PC-9 (cell line): ENCODE results near the gene GPD2. TPM values are rescaled to one million over a fixed set of nuclear protein-coding genes. Genes with fewer than 3 reads are reported as not detected.

ENCODE experiments used
- BruUV-seq: library from RNA; stranded (reverse); fragments of 400-500 nt; replicated peaks from 2 replicates; lab custom pipeline; 2021; lab: Mats Ljungman, UMichigan
- CTCF ChIA-PET: fragments of 300-600 bp; sonication (Branson Sonifier 250); formaldehyde crosslinking; loops from one replicate; lab custom pipeline; 2022; ENCODE audit warnings: antibody characterized with exemption; lab: Charles Lee
- POLR2A ChIA-PET: fragments of 300-600 bp; sonication (Branson Sonifier 250); formaldehyde crosslinking; loops from one replicate; lab custom pipeline; 2022; ENCODE audit warnings: antibody characterized with exemption; ENCODE audit not compliant: unreplicated experiment; lab: Charles Lee
- DNase-seq, 2 experiments: peaks; one replicate each; pipeline versions ENCODE4 v3.0.0 to v3.0.0-alpha.2; 2015 to 2022; ENCODE audit warnings: mixed read lengths in 1 of 2
- H2AFZ ChIP-seq: fragments of 200-600 bp; sonication (generic); 2 replicates; pipeline ENCODE4 v1.8.1; 2017; ENCODE audit warnings: antibody characterized with exemption
- H3F3A ChIP-seq: fragments of 200-600 bp; sonication (generic); 2 replicates; pipeline ENCODE4 v1.8.1; 2017; ENCODE audit warnings: antibody characterized with exemption, mild to moderate bottlenecking, low read depth; ENCODE audit not compliant: insufficient read depth
- H3K27ac ChIP-seq: fragments of 200-600 bp; sonication (generic); 2 replicates; pipeline ENCODE4 v1.6.1; 2016; ENCODE audit warnings: mixed run types
- H3K27me3 ChIP-seq: fragments of 200-600 bp; sonication (generic); 2 replicates; pipeline ENCODE4 v1.6.1; 2016; ENCODE audit warnings: low read depth, mixed run types; ENCODE audit not compliant: insufficient read depth
- H3K36me3 ChIP-seq: fragments of 200-600 bp; sonication (generic); 2 replicates; pipeline ENCODE4 v1.6.1; 2016; ENCODE audit warnings: low read depth, mixed run types
- H3K4me1 ChIP-seq: fragments of 200-600 bp; sonication (generic); replicated peaks from 2 replicates; pipeline ENCODE4 v1.6.1; 2016; ENCODE audit warnings: mixed run types; ENCODE audit not compliant: insufficient read depth
- H3K4me2 ChIP-seq: fragments of 200-600 bp; sonication (generic); 2 replicates; pipeline ENCODE4 v1.6.1; 2017; ENCODE audit warnings: mixed run types
- H3K4me3 ChIP-seq: fragments of 200-600 bp; sonication (generic); 2 replicates; pipeline ENCODE4 v1.6.1; 2016; ENCODE audit warnings: mixed run types
- H3K79me2 ChIP-seq: fragments of 200-600 bp; sonication (generic); 2 replicates; pipeline ENCODE4 v1.6.1; 2017; ENCODE audit warnings: low read depth, mixed run types
- H3K9me2 ChIP-seq: fragments of 200-600 bp; sonication (generic); 2 replicates; pipeline ENCODE4 v1.8.1; 2017; ENCODE audit warnings: mild to moderate bottlenecking; ENCODE audit not compliant: insufficient read depth
- H3K9me3 ChIP-seq: fragments of 200-600 bp; sonication (generic); 2 replicates; pipeline ENCODE4 v1.8.1; 2016; ENCODE audit warnings: low read depth; ENCODE audit not compliant: insufficient read depth
- H4K20me1 ChIP-seq: fragments of 200-600 bp; sonication (generic); 2 replicates; pipeline ENCODE4 v1.8.1; 2017; ENCODE audit not compliant: insufficient read depth
- EZH2 ChIP-seq: fragments of 200-600 bp; sonication (generic); IDR thresholded peaks from 2 replicates; pipeline ENCODE4 v1.8.0; 2017; ENCODE audit warnings: antibody characterized with exemption, low read depth
- intact Hi-C: fragments of 100-400 bp; cut with micrococcal nuclease; formaldehyde crosslinking; loops from one replicate; pipeline ENCODE4 v1.10.0; 2022; ENCODE audit not compliant: unreplicated experiment
- total RNA-seq: library from RNA; stranded (reverse); gene quantifications from 2 replicates; pipeline ENCODE4 v1.2.3, GENCODE V29; 2021
- TF ChIP-seq, protein P1 (sequence below): fragments of 200-600 bp; sonication (generic); conservative IDR thresholded peaks from 2 replicates; pipeline ENCODE4 v1.6.1; 2017; ENCODE audit warnings: mixed run types, antibody characterized with exemption, mild to moderate bottlenecking, moderate library complexity

The GPD2 gene
- total RNA-seq, 1 experiment from 2014 or later: 47.1 TPM

DNA sequence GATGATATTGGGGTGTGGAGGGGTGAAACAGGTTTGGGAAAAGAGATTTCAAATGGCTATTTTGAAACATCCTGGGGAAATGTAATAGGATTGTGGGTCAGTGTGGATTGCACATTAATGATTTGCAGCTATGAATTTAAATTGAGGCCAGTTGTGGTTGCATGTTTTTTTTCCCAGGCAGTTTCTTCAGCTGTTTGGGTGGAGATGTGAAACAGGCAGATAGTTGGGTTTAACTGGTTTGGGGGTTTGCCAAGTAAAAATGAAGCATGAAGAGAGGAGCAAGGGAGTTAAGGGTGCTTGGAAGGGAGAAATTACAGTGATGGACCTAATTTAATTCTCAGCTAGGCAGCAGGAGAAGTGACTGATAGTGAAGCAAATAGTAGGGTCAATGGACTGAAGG is 16.8 kb downstream of the GPD2 start:
- DNase-seq: no peak
- Histone ChIP-seq H3K4me2 (no peak overlapping the region), H2AFZ (no peak overlapping the region), H4K20me1 (no peaks in the 10 kb centered on the region), H3K9me3 (no peaks in the 10 kb centered on the region), H3K4me3 (no peak overlapping the region), H3K4me1 (peaks cover 22% of the 10 kb centered on the region), H3K79me2 (peaks cover 17% of the 10 kb centered on the region; the same call in 1 of the 2 replicates), H3F3A (peaks cover 14% of the 10 kb centered on the region; the same call in 1 of the 2 replicates), H3K27ac (no peak overlapping the region), H3K36me3 (no peaks in the 10 kb centered on the region), H3K9me2 (no peaks in the 10 kb centered on the region), H3K27me3 (no peaks in the 10 kb centered on the region)
- intact Hi-C loops: no loop called here
- no peak for TF ChIP-seq EZH2
- TF ChIP-seq, protein P1, sequence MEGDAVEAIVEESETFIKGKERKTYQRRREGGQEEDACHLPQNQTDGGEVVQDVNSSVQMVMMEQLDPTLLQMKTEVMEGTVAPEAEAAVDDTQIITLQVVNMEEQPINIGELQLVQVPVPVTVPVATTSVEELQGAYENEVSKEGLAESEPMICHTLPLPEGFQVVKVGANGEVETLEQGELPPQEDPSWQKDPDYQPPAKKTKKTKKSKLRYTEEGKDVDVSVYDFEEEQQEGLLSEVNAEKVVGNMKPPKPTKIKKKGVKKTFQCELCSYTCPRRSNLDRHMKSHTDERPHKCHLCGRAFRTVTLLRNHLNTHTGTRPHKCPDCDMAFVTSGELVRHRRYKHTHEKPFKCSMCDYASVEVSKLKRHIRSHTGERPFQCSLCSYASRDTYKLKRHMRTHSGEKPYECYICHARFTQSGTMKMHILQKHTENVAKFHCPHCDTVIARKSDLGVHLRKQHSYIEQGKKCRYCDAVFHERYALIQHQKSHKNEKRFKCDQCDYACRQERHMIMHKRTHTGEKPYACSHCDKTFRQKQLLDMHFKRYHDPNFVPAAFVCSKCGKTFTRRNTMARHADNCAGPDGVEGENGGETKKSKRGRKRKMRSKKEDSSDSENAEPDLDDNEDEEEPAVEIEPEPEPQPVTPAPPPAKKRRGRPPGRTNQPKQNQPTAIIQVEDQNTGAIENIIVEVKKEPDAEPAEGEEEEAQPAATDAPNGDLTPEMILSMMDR: no peak
- no TSS peak for BruUV-seq
- ChIA-PET POLR2A (no interaction called here), CTCF (no interaction called here)

DNA sequence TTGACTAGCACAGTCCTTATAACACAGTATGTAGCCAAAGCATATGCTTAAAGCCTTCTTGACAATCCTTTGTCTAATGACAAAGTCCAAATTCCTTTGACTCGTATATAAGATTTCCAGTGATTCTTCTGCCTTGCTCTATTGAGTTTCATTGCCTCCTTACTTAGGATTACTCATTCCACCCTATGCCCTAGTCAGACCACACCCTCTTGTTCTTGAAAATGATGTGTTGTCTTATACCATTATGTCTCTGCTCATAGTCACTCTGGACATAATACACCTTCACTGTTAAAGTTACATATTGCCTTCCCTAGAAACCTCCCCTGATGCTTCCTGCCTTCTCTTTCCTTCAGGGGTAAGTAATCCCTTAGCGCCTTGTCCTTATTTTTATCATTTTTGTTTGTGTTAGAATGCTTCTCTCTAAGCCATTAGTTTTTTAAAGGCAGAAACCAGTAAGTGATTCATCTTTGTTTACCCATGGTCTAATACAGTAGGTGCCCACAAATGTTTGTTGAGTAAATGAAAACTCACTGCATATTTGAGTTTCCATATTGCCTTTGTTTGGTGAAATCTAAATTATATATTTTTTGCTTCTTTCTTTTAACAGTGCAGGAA is 19.3 kb downstream of the GPD2 start:
- CTCF ChIA-PET: no interaction called here
- intact Hi-C loops: no loop called here
- Histone ChIP-seq H2AFZ (peak overlapping the region; percentile 5; the same call in 1 of the 2 replicates), H3K9me3 (no peaks in the 10 kb centered on the region), H3K4me1 (peaks cover 22% of the 10 kb centered on the region), H3K36me3 (no peaks in the 10 kb centered on the region), H4K20me1 (no peaks in the 10 kb centered on the region), H3K27ac (peak overlapping the region; percentile 93), H3K79me2 (peaks cover 20% of the 10 kb centered on the region; the same call in 1 of the 2 replicates), H3K9me2 (no peaks in the 10 kb centered on the region), H3K4me2 (peak overlapping the region; percentile 62), H3F3A (peaks cover 14% of the 10 kb centered on the region; the same call in 1 of the 2 replicates), H3K4me3 (no peak overlapping the region), H3K27me3 (no peaks in the 10 kb centered on the region)
- no TSS peak for BruUV-seq
- no peak for TF ChIP-seq EZH2
- TF ChIP-seq, protein P1: no peak
- peak in 1 of 2 experiments; percentile 78 for DNase-seq
- POLR2A ChIA-PET: no interaction called here

DNA sequence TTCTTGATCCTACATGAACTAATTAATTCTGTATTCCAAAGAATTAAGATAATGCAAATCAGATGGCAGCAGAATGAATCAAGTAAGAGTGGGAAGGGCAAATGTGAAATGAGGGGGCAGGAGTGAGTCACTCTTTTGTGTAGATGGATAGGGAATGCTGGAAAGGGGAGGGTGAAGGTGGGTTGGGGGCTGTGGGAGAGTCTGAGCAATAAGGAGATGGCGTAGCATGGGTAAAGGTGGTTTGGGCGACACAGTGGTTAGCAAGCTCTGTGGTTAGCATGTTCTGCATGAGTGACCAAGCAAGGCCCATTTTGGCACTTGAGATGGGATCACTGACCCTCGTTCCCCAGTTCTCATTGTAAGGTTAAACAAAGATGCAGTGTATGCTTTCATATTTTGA is 20.4 kb downstream of the GPD2 start:
- intact Hi-C loops: no loop called here
- ChIA-PET POLR2A (no interaction called here), CTCF (no interaction called here)
- BruUV-seq: no TSS peak
- H3K9me2 ChIP-seq: no peaks in the 10 kb centered on the region
- peaks cover 20% of the 10 kb centered on the region; the same call in 1 of the 2 replicates for H3K79me2 ChIP-seq
- H4K20me1 ChIP-seq: no peaks in the 10 kb centered on the region
- no peak overlapping the region for H3K4me3 ChIP-seq
- H3K4me2 ChIP-seq: no peak overlapping the region
- H3K9me3 ChIP-seq: no peaks in the 10 kb centered on the region
- H2AFZ ChIP-seq: no peak overlapping the region
- peaks cover 22% of the 10 kb centered on the region for H3K4me1 ChIP-seq
- H3K36me3 ChIP-seq: no peaks in the 10 kb centered on the region
- DNase-seq: no peak
- no peak for TF ChIP-seq EZH2
- TF ChIP-seq, protein P1: no peak
- no peaks in the 10 kb centered on the region for H3K27me3 ChIP-seq
- peaks cover 14% of the 10 kb centered on the region; the same call in 1 of the 2 replicates for H3F3A ChIP-seq
- peak overlapping the region; percentile 93 for H3K27ac ChIP-seq
